DMS153 treated with DMSO at 0.1 percent for 48 hours (cell line): Measurements from ENCODE around the gene AGTRAP.

Experiments
- DNase-seq: peaks from one replicate; lab custom pipeline; 2025; ENCODE audit not compliant: unreplicated experiment; lab: John Stamatoyannopoulos, UW

The AGTRAP gene

DNA sequence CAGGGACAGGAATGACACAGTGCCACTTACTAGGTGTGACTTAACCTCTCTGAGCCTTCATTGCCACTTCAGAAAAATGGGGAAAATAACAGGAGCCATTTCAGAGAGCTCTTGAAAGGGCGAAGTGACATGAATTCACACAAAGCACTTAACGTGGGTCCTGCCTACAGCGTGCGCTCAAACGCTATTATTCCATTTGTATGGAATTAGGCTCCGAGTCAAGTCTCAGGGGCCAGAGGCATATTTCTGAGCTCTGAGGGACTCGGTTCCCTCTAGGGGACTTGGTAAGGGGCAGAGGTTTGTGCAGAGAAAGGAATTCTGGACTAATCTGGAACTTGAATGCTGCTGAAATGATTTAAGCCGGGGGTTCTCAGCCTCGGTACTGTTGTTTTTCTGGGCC, 30.3 kb upstream of the AGTRAP start:
- DNase-seq = no peak

DNA sequence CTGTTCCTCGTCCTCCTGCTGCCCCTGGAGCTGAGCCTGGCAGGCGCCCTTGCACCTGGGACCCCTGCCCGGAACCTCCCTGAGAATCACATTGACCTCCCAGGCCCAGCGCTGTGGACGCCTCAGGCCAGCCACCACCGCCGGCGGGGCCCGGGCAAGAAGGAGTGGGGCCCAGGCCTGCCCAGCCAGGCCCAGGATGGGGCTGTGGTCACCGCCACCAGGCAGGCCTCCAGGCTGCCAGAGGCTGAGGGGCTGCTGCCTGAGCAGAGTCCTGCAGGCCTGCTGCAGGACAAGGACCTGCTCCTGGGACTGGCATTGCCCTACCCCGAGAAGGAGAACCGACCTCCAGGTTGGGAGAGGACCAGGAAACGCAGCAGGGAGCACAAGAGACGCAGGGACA, 29.6 kb upstream of the AGTRAP start:
- DNase-seq = no peak

DNA sequence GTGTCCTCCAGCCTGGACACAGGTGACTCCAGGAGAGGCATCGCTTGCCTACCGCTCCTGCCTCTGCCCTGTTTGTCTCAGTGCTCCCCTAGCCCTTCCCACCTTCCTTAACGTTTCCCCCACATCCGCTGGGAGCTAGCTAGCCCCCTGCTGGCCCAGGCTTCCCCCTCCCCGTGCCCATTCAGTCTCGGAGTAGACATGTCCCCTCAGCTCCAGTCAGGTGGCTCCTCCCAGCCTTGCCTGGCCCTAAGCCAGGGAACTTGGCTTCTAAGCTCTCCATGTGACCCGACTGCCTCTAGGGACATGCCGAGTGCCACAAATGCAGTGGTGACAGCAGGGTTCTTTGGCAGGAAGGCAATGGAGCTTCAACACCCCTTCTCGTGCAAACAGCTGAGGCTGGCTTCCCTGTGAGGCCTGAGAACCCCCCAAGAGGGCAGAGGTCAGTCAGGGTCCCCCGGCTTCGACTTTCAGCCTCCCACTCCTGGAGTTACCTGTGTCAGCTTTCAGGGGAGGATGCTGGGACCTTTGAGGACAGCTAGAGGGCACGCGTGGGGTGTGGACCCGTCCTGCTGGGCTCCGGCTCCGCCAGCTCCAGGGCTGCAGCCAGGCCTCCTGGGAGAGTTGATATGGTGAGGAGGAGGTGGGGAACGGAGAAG, 28.2 kb upstream of the AGTRAP start:
- peak; percentile 84 for DNase-seq

DNA sequence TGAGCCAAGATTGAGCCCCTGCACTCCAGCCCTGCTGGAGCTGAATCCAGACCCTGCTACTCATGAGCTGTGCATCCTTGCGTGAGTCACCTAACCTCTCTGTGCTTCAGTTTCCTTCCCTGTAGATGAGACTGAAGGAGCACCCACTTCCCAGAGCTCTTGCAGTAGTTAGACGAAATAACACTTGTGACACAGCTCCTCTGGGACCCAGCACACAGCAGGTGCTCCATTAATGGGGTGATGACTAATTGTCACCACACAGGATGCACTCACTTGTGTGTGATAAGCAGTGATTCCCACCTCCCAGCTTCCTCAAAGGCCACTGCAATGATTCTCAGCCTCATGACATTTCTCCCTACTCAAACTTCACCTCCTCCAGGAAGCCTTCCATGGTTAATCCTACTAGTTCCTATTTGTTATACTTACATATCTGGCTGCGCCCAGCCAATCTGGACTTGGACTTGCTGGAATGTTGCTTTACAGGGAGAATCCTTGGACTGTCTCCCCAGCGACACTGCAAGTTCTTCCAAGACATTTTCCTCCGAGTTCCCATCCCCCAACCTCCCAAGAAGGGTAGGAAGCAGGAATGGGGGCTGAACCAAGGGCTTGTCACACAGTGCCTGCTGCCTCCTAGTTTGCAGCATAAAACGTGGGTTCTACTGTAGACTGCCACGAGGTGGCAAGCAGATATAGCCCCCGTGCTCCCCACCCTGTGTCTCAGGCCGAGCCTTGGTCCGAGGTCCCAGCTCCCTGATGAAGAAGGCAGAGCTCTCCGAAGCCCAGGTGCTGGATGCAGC, 27.2 kb upstream of the AGTRAP start:
- no peak for DNase-seq

DNA sequence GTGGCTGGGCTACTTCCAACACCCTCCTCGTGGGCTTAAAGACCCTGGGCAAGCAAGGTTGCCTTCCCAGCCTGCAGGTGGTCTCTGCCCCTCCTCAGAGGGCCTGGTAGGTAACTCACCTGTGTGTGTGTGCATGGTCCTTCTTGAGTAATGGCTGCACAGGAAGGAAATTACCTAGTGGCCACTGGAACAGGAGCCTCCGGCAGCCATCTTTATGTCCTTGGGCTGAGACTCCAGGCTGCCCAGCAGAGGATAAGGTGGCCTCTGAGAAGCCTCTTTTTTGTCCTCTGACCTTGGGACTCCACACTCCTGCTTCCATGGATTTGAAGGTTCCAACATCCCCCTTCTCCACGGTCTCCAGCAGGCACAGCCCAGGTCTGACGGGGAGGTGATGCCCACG, 24.4 kb upstream of the AGTRAP start:
- no peak for DNase-seq

DNA sequence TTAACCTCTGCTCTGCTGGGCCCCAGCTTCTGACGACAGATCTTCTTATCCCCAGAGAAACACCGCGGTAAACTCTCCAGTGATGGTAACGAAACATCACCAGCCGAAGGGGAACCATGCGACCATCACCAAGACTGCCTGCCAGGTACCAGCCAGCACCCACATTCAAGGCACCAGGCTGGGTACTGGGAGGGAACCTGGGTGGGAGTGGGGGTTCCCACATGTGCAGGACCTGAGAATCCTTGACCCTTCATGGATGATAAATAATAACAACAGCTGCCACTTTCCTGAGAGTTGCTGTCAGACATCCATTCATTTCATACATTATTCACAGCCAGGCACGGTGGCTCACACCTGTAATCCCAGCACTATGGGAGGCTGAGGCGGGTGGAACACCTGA, 23.7 kb upstream of the AGTRAP start:
- no peak for DNase-seq

DNA sequence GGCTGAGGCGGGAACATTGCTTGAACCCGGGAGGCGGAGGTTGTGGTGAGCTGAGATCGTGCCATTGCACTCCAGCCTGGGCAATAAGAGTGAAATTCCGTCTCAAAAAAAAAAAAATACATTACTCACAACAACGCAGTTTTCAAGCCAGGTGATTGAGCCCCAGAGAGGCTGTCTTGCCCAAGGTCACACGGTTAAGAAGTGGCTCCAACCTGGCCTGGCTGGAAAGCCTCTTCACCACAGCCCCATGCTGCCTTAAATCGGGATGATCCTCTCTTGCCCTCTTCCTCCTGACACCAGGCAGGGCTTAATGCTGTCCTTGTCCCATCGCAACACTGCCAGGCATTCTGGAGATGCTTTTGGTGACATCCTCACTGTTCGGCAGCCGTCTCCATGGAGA, 22.8 kb upstream of the AGTRAP start:
- no peak for DNase-seq

DNA sequence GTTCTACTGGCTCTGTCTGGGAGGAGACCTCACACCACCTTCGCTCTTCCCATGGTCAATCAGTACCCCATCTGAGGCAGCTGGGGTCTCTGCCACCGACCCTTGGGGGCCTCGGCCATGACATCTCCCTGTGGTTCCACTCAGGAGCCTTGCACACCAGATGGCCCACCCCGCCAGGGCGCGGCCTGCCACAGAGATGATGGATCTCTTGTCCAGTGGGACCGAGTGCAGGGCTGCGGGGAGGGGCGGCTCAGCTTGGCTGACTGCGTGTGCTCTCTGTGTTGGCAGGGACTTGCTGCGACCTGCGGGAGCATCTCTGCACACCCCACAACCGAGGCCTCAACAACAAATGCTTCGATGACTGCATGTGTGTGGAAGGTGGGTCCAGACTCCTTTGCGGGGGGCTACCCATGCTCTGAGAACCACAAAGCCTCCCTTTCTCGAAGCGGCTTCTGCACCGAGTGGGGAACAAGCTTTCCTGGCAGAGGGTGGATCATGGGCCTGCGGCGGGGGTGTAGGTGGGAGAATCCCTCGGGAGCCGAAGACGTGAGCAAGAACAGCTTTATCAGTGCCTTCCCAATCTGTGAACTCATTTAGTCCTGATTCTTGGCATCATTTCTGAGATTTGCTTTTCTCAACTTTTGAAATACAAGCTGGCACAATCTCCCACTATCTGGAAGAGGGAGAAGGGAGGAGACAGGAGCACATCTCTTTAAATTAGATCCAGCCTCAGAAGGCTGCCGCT, 20.9 kb upstream of the AGTRAP start:
- no peak for DNase-seq

DNA sequence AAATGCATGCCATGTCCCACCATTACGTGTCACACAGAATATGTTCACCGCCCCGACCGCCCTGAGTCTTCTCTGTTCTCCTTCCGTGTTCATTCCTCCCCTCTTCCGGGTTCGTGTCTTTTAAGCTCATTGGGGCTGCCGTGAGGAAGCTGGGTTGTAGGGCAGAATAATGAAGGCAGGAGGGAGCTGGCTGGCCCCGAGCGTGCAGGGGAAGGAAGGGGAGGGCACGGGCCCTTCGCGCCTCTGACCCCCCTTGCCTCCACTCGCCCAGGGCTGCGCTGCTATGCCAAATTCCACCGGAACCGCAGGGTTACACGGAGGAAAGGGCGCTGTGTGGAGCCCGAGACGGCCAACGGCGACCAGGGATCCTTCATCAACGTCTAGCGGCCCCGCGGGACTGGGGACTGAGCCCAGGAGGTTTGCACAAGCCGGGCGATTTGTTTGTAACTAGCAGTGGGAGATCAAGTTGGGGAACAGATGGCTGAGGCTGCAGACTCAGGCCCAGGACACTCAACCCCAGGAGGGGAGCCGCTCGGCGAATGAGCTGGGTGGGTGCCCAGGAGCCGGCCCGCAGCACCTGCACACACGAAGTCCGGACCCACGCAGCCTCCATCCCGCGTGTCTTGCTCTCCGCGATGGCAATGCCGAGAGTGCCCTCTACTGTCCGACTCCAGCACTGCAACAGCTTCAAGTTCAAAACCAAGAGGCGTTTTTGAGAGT, 16.5 kb upstream of the AGTRAP start:
- peak; percentile 79 for DNase-seq

DNA sequence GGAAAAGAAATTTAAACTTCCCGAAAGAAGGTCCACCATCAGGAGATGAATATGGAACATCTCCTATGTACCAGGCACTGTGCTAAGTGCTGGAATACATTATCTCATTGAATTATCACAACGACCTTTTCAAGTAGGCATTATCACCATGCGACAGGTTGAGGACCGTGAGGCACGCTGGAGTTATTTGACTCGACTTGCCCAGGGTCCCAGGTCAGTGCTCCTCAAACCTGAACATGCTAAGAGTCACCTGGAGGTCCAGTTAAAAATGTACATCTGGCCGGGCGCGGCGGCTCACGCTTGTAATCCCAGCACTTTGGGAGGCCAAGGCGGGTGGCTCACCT, 15.9 kb upstream of the AGTRAP start:
- no peak for DNase-seq

DNA sequence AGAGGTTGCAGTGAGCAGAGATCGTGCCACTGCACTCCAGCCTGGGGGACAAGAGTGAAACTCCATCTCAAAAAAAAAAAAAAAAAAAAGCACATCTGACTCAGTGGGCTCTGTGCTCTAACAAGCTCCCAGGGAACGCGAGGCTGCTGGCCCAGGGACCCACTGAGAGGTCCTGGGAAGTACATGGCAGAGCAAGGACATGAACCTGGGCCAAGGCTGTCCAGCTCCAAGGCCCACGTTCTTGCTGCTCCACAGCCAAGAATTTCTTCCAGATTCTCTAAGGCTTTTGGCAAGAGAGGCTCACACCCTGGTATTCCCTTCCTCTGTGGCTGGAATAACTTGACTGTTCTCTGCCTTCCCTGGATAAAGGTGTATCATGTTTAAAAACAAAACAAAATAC, 15.4 kb upstream of the AGTRAP start:
- no peak for DNase-seq

DNA sequence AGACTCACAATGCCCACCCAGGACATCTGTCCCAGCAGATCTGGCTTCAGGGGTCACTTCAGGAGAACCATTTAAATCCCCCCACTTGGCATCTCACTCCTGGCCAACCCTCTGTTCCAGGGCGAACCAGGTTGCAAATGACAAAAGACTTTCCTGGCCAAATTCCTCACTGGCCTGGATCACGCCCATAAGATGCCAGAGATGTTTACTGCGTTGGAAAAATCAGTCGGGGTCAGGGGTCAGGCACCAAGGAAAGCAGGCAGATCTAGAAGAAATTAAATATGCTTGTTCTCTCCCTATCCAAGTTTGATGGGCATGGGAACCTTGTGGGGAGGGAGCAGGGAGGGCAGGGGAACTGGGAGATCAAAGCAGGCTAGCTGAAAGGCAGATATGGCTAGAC, 14.6 kb upstream of the AGTRAP start:
- no peak for DNase-seq

DNA sequence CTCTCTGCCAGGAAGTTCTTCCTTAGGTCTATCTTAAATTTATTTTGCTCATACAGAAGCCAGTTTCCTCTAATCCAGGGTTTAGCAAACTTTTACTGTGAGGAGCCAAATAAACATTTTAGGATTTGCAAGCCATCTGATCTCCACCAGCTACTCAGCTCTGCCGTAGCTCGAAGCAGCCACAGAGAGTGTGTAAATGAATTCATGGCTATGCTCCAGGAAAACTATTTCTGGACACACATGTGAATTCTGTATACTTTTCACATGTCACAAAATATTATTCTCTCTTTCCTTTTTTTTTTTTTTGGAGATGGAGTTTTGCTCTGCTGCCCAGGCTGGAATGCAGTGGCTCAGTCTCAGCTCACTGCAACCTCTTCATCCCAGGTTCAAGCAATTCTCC, 13.4 kb upstream of the AGTRAP start:
- no peak for DNase-seq

DNA sequence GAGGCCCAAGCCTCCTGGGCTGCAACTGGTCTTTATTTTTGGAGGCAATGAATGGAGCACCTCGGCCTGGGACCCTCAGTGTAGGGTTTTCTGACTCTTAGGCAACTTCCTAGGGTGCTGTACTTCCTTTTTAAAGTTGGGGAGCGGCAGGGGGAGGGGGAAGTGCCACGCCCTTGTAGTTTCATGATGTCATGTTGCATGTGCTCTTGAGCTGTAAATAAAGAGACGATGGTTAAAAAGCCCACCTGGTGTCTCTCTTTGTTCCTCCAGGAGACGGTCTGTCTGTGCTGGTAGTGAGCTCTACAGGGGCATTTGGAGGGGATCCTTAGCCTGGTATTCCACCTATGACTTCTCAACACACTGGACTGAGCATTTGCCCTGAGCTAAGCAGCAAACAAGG, 10.3 kb upstream of the AGTRAP start:
- DNase-seq = no peak

DNA sequence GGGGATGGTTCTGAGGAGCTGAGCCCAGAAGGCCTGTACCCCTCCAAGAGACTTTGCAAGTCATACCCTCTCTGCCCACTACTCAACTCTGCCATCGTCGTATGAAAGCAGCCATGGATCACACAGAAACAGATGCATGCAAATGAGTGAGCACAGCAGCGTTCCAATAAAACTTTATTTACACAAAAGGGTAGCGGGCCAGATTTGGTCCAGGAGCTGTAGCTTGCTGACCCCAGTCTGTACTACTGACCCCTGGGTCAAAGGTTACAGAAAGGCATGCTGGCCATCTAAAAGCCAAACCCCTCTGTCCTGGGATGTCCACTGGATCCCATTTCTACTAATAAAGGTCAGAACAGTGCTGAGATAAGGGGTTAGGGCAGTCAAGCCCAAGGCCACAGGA, 8.8 kb upstream of the AGTRAP start:
- no peak for DNase-seq

DNA sequence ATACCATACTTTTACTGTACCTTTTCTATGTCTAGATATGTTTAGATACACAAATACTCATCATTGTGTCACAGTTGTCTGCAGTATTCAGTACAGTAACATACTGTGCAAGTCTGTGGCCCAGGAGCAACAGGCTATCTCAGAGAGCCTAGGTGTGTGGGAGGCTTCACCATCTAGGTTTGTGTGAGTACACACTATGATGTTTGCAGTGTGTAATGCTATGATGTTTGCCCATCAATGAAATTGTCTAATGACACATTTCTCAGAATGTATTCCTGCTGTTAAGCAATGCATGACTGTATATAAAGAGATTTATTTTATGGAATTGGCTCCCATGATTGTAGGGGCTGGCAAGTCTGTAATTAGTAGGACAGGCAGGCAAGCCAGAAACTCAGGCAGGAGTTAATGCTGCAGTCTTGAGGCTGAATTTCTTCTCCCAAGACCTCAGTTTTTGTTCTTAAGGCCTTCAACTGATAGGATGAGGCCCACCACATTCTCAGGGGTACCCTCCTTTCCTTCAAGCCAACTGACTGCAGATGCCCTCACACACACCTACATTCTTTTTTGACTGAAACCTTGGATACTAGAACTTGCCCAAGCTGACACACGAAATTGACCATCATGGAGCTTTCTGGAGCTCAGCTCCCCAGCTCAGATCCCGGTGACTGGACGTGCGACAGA, 7.7 kb upstream of the AGTRAP start:
- DNase-seq = no peak

DNA sequence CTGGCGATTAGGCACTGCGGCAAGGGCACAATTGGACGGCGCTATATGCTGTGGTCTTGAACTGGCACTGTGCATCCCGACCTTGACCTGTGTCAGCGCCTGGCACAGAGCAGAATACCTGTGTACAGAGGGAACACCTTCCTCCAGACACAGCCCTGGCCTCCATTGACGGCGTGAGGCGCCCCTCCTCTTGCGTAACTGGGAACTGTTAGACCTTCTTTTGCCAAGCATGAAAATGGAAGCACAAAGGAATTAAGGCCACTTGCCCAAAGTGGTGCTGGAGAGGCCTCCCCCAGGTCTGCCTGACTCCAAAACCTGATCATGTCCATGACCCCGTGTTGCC, 6.8 kb upstream of the AGTRAP start:
- DNase-seq = no peak

DNA sequence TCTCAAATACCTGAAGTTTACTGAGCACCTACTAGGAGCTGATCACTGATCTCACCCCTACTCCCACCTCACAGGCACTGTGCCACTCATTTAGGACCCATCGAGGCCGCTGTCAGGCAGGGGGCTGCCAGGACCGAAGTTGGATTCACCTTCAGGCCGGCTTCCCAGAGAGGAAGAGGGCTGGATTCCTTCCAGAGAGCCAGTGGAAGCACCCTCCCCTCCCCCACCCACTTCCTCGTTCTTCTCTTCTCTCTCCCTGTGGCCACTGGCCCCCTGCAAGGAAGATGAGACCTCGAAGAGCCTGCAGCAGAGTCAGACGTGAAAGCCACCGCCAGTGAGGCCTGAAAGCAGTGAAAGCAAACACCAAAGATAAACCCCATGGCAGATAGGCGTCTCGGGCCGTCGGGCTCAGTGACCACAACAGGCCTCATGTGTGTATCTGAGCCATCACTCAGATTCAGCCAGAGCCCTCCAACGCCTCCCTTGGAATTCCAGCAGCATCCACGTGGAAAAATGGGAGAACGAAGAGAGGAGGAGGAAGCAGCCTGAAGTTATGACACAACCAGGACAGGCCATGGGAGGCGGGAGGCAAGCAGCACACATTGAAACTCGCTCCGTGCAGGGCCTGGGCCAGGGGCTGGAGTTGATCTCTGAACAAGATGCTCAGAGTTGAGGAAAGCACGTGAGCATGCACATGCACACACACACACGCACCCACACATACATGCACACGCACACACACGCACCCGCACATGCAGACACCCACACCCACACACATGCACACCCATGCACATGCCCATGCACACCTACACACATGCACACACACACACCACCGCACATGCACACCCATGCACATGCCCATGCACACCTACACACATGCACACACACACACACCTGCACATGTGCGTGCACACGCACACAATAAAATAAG, 6.2 kb upstream of the AGTRAP start:
- DNase-seq = no peak

DNA sequence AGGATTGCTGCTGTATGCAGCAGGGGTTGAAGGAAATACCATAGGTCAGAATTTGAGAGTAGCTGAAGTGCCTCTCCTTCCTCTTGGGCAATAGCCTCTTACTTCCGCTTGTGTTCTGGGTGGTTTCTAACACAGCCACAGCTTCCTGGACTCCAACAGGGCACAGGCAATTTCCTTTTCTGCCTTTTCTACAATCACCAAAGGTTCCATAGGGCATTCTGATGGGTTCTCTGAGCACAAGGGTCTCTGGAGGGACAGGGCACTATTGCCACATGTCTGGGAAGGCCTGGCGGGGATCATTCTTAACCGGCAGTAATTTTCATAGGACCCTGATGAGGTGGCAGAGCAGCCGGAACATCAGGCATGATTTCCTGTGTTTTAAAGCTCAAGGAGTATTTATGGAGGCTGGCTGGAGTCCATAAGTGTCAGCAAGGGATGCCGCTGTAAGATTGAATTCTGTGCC, 5.5 kb upstream of the AGTRAP start:
- no peak for DNase-seq

DNA sequence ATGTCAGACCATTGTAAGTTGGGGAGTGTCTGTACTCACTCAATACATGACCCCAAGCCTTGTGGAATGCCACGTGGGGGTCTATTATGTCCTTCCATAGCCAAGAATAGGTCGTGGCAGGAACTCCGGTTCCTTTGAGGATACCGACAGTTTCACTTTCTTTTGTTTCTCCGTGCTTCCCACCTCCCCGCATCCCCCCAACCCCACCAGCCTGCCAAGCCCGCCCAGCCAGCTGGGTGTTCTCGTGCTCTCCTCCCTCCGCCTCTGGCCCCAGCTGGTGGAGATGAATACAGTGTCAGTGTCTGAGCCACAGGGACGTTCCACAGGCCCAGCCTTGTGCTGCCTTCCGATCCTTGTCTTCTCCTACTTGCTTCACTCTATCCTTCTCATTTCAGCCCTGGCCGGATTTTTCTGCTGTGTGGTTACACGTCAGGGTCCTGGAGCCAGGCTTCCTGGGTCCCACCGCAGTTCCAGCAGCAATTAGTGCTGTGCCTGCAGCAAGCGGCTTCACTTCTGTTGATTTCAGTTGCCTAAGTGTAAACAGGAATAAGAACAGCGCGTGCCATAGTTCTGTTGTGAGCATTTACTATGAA, 4.1 kb upstream of the AGTRAP start:
- no peak for DNase-seq
